Measurements from ENCODE around the gene SLC6A3. TPM values are rescaled to one million over a fixed set of nuclear protein-coding genes. Genes with fewer than 3 reads are reported as not detected.

Gene SLC6A3
- total RNA-seq, 1 donor from 2014 or later, result not detected

- DNase-seq (ENCODE audit: low spot score), result no peak
- ATAC-seq, result no peak
Observed at GRCh38 chr5:1443171-1443570, 2.1 kb downstream of the SLC6A3 start.

DNA sequence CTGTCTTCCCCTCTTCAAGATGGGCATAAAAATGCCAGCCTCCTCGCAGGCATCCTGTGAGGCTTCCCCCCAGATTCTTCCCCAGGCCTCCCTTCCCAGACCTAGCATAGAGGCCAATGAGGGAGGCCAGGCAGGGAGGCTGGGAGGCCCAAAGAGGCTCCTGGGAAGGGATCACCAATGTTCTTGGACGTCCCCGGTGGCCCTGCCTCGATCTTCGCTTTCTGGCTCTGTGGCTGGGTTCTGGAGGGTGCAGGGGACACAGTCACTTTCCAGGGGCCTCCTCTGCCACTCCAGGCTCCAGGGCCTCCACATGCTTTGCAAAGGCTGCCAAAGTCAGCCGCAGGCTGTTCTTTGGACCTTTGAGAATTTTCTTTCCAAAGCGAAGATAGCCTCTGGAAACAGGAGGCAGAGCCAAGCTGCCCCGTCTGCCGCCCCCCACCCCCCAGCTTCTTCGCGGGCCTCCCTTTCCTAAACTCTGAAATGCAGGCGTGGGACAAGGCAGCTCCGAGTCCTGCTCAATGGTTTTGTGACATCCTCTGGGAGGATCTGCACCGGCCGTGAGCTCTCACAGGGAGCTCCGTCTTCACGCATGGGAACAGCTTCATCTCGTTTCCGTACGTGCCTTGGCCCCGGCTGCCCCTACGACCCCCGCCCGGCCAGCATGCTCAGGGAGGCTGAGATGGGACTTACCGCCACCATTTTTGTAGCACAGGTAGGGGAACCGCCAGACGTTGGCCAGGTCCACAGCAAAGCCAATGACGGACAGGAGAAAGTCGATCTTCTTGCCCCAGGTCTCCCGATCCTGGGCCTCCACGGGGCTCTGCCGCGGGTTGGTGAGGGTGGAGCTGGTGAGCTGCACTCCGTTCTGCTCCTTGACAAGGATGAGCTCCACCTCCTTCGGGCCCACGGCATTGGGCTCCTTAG is 2.8 kb downstream of the SLC6A3 start:
- no peak for ATAC-seq
- no peak for DNase-seq (ENCODE audit: low spot score)

DNA sequence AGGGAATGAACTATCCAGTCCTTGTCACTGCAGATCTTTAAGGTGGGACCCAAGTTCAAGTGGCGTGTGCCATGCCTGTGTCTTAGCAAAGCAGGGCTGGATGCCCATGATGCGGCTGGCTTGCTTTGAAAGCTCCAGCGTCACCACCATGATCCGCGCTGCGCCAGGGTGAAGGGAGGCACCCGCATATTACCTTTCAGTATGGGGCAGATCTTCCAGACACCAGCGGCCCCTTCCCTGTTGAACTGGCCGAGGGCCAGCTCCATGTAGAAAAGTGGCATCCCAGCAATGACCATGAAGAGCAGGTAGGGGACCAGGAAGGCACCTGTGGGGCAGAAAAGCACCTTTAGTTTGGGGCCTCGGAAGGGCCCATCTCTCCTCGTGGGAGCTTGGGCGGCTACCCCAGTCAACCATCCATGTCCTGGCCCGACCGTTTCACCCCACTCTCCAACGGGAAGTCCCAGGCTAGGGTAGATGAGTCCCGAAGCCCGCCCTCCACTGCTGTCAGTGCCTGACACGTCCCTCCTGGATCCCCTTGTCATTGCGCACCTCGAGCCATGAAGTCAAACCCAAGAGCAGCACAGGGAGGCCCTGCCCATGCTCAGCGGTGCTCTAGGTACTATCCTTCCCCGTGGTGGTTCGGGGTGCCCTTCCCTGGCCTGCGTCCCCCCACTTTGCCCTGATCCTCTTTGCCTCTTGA is 3.9 kb downstream of the SLC6A3 start:
- no peak for DNase-seq (ENCODE audit: low spot score)
- ATAC-seq, result no peak

GRCh38 chr5:1440098-1440493 is 5.1 kb downstream of the SLC6A3 start:
- DNase-seq (ENCODE audit: low spot score) (no peak), ATAC-seq (no peak)

DNA sequence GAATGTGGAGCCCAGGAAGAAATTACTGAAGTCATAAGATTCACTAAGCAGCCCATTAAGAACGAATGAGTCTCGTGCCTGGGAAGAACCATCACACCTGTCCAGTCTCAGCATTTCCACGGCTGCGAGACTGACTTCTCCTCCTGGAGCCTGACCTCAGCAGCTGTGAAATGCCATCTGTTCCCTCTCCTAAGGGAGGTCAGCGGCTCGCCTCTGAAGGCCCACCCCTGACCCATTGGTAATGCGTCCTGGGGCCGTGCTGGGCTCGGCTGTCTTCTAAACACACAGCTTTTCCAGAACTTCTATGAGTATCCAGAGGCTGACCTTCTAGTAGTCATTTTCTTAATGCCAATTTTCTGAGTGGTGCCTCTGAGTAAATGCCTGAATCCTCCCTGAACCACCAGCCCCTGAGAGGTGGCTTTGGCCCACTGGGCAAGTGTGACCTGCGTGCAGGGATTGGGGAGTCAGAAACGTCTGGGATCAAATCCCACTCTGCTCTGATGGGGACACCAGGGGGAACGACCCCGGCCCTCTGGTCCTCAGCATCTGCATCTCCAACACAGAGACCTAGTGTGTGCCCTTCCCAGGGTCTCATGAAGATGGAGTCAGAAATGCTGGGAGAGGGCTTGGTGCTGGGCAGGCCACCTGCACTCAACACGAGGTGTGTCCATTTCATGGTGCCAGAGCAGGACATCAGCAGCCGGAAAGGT is 5.7 kb downstream of the SLC6A3 start:
- no peak for ATAC-seq

DNA sequence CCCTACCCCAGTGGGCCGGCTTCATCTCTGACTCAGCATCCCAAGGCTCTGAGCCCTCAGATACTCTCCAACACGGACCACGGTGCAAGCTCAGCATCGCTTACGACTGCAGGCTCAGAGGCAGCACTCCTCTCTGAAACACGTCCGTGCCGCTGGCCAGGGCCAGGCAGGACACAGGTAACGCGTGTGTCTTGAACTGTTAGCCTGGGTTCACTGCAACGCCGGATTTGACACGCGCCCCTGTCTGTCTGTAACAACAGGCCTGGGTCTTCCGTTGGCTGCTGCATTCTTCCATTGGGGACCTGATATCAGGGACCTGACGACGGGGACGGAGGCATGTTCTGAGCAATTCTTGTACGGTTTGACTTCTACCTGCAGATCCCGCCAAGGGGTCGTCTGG is 6.4 kb downstream of the SLC6A3 start:
- ATAC-seq (no peak), DNase-seq (ENCODE audit: low spot score) (no peak)

More for the DNA sequence above, 5.7 kb downstream of the SLC6A3 start:
- no peak for DNase-seq (ENCODE audit: low spot score)

- no peak for DNase-seq (ENCODE audit: low spot score)
- ATAC-seq, result no peak
Observed at GRCh38 chr5:1437876-1438559, 7.2 kb downstream of the SLC6A3 start.

DNA sequence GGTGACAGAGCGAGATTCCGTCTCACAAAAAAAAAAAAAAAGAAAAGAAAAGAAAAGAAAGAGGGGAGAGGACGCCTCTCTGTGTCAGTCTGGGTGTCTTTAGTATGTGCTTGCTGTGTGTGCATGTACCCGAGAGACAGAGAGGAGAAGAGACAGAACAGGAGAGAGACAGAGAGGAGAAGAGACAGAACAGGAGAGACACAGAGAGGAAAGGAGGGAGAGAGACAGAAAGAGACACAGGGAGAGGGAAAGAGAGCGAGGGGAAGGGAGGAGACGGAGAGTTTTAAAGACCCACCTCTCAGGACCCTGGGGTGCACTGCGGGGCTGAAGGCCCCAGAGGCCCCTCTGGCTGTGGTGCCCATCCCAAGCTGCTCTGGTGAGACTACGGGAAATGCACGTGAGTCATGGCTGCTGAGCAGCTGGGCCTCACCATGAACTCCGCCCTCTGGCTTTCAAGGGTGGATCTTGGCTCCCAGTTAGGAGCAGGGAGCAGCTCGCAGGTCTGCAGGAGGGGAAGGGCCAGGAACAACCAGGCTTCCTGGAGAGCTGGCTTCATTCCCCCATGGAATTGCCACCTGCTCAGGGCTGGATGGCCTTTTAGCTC is 7.9 kb downstream of the SLC6A3 start:
- ATAC-seq, result no peak
- no peak for DNase-seq (ENCODE audit: low spot score)

DNA sequence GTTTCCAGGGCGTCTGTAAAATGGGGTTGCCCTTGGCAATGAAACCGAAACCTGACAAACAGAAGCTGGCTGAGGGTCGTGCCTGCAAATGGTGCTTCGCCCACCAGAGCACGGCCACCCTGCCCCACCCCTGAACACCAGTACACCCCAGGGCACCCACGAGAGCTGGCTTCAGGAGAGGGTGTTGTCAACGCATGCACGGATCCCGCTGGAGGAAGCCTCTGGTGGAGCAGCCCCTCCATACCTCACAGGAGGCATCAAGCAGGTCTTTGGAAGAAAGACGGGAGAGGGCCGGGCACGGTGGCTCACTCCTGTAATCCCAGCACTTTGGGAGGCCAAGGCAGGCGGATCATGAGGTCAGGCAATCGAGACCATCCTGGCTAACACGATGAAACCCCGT is 8.6 kb downstream of the SLC6A3 start:
- ATAC-seq (no peak), DNase-seq (ENCODE audit: low spot score) (no peak)

GRCh38 chr5:1436036-1436435 is 9.2 kb downstream of the SLC6A3 start:
- DNase-seq (ENCODE audit: low spot score) (no peak), ATAC-seq (no peak)

- no peak for DNase-seq (ENCODE audit: low spot score)
- no peak for ATAC-seq
Observed at GRCh38 chr5:1435369-1435768, 9.9 kb downstream of the SLC6A3 start.

DNA sequence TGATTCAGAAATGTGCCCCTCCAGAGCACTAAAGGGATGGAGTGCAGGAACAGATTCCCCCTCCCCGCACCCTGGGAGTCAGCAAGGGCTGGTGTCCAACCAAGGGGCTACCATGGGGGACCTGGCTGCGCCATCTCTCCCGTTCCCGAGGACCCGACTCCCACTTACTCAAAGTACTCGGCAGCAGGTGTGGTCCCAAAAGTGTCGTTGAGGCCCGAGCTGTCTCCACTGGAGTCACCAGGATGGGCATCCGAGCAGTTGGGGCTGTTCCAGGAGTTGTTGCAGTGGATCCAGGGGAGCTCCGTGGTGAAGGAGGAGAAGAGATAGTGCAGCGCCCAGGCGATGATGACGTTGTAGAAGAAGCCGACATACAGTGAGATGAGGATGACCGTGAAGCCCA is 12.9 kb downstream of the SLC6A3 start:
- DNase-seq (ENCODE audit: low spot score) (no peak), ATAC-seq (no peak)

GRCh38 chr5:1431896-1432295 is 13.3 kb downstream of the SLC6A3 start:
- DNase-seq (ENCODE audit: low spot score), result no peak
- ATAC-seq, result no peak

DNA sequence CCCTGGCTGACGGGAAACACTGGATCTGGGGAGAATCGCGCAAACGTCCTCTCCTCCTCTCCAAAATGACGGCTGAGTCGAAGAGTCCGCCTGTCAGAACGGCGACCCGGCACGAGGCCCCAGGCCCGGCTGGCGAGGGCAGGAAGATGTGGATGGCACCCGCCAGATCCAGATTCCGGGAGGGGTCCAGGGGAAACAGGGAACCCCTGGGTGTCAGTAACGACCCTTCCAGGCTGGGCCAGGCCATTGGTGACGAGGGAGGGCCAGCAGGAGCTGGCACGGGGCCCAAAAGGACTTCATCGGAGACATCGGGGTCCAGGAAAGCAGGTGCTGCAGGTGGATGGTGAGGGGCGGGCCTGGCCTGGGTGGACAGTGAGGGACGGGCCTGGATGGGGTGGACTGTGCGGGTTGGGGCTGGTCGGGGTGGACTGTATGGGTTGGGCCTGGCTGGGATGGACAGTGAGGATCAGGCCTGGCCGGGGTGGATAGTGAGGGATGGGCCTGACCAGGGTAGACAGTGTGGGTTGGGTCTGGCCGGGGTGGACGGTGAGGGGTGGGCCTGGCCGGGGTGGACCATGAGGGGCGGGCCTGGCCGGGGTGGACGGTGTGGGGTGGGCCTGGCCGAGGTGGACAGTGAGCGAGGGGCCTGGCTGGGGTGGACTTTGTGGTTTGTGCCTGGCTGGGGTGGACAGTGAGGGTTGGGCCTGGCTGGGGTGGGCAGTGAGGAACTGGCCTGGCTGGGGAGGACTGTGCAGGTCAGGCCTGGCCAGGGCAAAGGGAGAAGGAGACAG is 14.0 kb downstream of the SLC6A3 start:
- DNase-seq (ENCODE audit: low spot score) (no peak), ATAC-seq (no peak)

- ATAC-seq, result no peak
- no peak for DNase-seq (ENCODE audit: low spot score)
Observed at GRCh38 chr5:1430121-1430795, 15.0 kb downstream of the SLC6A3 start.

DNA sequence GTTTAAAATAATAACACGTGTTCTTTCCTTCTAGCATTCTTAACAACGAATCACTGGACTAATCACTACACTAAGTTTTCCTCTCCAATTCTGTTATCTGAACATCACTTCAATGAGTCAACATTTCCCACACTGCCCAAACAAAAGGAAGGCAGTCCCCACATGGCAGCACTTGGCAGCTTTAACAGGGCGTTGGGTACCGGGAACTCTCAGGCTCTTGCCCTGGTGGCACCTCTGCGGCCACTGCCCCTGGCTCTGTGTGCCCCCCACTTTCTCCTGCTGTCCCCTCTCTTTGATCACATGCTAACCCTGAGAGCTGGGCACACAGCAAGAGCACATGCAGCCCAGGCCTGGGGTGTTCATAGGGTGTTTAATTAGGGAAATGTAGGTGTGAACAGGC is 15.7 kb downstream of the SLC6A3 start:
- DNase-seq (ENCODE audit: low spot score), result no peak
- ATAC-seq, result no peak

DNA sequence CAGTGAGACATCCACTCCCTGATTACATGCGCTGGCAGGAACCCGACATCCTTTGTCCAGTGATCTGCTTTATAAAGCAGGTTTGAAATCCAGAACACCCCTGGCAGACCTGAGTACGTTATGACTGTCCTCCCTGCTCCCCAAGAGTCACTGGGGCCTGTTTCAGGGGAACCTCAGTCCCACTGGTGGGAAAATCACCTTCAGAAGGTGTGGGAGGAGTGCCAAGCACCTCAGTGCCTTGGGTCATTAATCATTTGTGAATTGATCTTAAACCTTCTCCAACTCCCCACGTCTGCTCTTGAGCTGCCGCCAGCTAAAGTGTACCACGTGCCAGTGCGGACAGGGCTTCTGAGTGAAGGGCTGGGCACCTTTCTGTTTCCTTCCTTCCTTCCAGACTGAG is 16.2 kb downstream of the SLC6A3 start:
- ATAC-seq, result no peak
- no peak for DNase-seq (ENCODE audit: low spot score)

DNA sequence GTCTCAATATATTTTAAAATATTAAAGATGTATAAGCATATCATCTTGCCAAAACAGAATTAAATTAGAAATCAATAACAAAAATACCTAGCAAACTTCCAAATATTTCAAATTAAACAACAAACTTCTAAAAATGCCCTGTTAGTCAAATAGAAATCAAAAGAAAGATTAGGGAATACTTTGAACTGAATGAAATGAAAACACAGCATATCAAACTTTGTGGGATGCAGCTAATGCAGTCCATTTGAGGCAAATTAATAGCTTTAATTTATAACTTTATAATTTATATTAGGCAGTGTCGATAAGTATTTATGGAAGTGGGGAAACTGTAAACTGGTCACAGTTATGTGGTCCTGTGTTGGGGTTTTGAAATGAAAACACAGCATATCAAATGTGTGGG is 17.1 kb downstream of the SLC6A3 start:
- DNase-seq (ENCODE audit: low spot score) (no peak), ATAC-seq (no peak)

DNA sequence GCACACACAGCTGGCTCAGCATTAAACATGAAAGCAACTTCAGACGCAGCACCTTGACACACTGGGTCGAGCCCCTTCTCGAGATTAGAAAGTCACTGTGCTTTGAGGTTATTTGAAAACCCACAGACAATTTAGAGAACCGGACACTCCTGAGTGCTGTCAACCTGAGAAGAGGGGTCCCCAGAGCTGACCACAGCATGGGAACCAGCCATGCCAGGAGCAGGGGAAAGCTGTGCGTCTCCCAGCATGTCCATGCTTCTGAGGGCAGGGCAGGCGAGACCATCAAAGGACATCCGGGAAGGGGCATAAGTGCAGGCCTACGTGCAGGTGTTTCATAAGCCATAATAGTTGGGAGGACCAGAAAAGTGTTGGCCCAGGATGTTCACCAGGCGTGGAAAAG is 20.5 kb downstream of the SLC6A3 start:
- DNase-seq (ENCODE audit: low spot score) (no peak), ATAC-seq (no peak)

Measured in left lobe of liver (tissue), 2 donors.